Measurements from ENCODE around the gene EMP2. TPM values are rescaled to one million over a fixed set of nuclear protein-coding genes. Genes with fewer than 3 reads are reported as not detected.
"Not testable (repeated sequence)": the region's sequence is repeated elsewhere in the genome, so short reads cannot be mapped to it uniquely, and the experiment has no call there.

EMP2 gene
- total RNA-seq, 1 experiment from 2014 or later: 41.7 TPM

DNA sequence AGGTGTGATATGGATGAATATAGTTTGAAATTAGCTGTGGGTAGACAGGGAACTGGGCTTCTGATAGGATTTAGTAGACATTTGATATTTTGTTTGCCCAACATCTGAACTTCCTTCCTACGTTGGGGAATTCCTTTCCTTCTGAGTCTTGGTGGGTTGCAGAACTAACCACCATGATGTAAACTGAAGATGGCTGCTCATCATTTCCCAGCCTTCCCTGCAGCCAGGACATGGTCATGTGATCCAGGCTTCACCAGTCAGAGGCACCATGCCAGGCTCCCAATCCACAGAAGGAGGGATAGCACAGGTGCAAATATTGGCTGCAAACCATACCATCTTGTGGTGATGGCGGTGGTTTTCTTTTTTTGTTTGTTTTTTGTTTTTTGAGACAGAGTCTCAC, 57.4 kb downstream of the EMP2 start:
- no peak for DNase-seq (ENCODE audit: low spot score)

GRCh38 chr16:10521681-10522274, 58.6 kb downstream of the EMP2 start:
- peak; percentile 66 for DNase-seq (ENCODE audit: low spot score)

DNA sequence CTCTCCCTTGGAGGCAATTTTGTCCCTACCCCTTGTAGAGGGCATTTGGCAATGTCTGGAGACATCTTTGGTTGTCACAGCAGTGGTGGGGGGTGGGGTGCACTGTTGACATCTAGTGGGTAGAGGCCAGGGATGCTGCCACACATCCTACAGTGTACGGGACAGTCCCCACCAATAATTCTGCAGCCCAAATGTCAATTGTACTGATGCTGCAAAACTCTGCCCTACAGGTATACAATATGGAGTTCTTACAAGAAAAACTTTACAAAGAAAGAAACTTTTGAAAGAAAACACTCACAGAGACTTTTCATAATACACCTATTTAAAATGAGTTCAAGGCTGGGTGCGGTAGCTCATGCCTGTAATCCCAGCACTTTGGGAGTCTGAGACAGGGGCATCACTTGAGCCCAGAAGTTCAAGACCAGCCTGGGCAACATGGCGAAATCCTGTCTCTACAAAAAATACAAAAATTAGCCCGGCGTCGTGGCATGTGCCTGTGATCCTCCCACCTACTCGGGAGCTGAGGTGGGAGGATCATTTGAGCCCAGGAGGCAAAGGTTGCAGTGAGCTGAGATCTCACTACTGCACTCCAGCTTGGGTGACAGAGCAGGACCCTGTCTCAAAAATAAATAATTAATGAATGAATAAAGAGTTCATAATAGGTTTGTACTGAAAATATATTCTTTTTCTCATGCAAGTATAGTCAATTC, 59.4 kb downstream of the EMP2 start:
- no peak for DNase-seq (ENCODE audit: low spot score)

GRCh38 chr16:10519929-10520868, 60.2 kb downstream of the EMP2 start:
- DNase-seq (ENCODE audit: low spot score): no peak

DNA sequence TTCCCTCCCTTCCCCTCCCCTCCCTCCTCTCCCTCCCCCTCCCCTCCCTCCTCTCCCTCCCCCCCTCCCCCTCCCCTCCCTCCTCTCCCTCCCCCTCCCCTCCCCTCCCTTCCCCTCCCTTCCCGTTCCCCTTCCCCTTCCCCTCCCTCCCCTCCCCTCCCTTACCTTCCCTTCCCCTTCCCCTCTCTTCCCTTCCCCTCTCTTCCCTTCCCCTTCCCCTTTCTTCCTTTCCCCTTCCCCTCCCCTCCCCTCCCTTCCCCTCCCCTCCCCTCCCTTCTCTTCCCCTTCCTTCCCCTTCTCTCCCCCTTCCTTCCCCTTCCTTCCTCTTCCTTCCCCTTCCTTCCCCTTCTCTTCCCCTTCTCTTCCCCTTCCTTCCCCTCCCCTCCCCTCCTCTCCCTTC, 61.1 kb downstream of the EMP2 start:
- no peak for DNase-seq (ENCODE audit: low spot score)

- no peak for DNase-seq (ENCODE audit: low spot score)
Observed at GRCh38 chr16:10518479-10519041, 61.8 kb downstream of the EMP2 start.

DNA sequence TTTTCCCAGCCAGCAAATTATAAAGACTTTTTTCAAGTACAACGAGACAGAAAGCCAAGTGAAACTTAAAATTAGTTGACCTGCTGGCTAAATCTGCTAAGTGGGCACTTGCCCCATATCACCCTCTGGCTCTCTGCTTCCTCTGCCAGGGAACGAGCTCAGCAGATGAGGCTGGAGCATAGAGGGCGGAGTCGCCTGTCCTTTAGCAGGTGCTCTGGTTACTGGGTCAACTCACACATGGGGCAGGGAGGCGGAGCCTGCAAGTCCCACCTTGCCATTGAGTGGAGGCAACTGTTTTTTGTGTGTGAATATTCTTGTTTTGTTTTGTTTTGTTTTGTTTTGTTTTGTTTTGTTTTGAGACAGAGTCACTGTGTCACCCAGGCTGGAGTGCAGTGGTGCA, 62.5 kb downstream of the EMP2 start:
- DNase-seq (ENCODE audit: low spot score): no peak

DNA sequence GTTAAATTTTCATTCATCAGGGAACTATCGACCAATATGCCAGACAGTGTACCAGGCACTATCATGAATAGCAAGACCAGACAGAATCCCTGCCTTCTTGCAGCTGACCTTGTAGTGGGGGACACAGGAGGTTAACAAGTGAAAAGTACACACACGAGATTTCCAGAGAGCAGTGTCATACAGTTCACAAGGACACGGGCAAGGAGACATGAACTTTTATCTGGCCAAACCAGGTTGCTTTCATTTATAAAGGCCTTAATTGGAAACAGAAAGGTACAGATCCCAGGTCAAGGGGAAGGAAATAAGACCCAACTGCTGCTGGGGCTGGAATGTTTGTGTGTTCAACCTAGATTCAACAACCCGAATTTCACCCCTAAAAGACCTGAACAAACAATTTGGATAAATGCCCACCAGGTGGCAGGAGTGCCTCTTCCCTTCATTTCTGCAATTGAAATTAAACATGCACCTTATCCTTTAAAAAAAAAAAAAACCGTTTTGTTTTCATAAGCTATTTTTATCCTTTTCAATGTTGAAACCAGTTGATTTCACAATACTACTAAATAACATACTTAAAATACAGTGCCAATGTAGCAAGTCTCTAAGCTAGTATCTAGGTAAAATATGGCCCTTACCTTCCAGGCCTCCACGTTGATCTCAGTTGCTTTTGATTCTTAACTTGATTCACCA, 65.9 kb downstream of the EMP2 start:
- DNase-seq (ENCODE audit: low spot score): peak; percentile 72

DNA sequence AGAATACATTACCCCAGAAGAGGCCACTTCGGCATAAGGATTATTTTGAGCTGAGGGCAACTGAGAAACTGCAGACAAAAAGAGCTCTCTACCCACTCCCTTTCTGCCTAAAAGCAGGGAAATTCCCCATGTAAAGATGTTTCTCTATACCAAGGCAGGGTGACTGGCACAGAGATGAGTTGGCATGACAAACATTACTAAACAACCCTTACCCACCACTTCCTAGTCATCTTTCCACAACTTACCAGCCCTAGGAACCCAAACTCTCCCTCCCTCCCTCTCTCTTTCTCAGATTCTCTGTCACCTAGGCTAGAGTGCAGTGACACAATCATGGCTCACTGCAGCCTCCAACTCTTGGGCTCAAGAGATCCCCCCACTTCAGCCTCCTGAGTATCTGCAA, 68.6 kb downstream of the EMP2 start:
- DNase-seq (ENCODE audit: low spot score): no peak

DNA sequence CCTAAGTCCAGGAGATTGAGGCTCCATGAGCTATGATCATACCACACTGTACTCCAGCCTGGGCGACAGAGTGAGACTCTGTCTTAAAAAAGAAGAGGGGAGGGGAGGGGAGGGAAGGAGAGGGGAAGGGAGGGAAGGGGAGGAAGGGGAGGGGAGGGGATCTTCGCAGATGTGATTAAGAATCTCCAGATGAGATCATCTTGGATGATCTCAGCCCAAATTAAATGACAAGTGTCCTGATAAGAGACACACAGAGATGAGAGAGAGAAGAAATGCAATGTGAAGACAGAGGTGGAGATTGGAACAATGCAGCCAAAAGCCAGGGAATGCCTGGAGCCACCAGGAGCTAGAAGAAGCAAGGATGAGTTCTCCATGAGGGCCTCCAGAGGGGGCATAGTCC, 70.1 kb downstream of the EMP2 start:
- DNase-seq (ENCODE audit: low spot score): no peak

DNA sequence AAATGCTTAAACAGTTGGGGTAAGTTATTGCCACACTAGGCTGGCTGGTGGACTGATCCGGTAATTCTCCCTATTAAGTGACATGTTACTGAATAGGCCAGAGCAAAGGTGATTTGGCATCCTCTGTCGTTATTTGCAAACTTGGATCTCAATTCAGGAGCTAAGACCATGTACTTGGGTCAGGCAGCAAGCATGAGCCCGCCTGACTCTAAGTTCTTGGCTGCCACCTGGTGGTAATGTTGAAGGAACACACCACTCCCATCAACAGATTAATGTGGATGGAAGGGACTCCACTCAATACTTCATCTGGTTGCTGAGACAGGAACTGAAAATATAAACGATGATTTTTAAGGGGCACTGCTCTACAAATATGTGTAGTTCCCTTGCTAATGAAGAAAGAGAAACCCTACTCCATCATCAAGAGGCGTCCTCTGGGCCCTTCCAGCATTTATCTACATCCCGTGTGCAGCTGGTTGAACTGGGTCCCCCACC, 70.8 kb downstream of the EMP2 start:
- peak; percentile 87 for DNase-seq (ENCODE audit: low spot score)

DNA sequence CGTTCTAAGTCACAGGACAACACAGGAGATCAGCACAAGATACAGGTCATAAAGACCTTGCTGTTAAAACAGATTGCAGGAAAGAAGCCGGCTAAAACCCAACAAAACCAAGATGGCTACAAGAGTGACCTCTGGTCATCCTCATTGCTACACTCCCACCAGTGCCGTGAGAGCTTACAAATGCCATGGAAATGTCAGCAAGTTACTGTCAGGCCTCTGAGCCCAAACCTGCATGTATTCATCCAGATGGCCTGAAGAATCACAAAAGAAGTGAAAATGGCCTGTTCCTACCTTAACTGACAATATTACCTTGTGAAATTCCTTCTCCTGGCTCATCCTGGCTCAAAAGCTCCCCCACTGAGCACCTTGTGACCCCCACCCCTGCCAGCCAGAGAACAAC, 75.1 kb downstream of the EMP2 start:
- DNase-seq (ENCODE audit: low spot score): not testable (repeated sequence)

GRCh38 chr16:10504404-10504885, 76.0 kb downstream of the EMP2 start:
- DNase-seq (ENCODE audit: low spot score): peak; percentile 36

DNA sequence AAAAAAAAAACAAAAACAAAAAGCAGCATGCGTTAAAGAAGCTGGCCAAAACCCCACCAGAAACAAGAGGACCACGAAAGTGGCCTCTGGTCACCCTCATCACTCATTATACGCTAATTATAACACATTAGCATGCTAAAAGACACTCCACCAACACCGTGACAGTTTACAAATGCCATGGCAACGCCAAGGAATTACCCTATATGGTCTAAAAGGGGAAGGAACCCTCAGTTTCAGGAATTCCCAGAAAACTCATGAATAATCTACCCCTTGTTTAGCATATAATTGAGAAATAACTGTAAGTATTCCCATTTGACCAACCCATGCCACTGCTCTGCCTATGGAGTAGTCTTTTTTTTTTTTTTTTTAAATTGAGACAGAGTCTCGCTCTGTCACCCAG, 77.6 kb downstream of the EMP2 start:
- no peak for DNase-seq (ENCODE audit: low spot score)

DNA sequence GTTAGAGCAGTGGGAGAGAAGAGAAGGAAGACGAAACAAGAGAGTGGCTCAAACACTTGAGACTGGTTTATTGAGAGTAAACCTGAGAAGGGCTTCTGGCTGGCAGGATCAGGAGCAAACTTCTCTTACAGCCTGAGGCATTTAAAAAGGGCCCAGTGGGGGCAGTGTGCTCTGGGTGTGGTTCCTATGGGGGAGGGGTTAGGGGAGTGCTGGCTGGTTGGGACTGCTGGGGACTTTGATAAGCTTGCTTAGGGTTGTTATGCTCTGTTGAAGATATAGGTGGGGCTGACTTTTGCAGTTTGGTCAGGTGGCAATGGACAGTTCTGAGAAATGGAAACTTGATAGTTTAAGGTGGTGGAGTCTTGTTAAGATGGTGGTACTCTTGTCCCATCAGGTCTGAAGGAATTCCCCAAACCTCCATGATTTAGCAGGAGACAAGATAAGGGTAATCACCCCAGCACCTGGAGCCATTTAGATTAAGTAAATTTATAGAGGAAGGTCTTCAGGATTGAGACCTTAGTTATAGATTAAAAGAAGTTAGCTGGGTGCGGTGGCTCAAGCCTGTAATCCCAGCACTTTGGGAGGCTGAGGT, 79.3 kb downstream of the EMP2 start:
- DNase-seq (ENCODE audit: low spot score): no peak

DNA sequence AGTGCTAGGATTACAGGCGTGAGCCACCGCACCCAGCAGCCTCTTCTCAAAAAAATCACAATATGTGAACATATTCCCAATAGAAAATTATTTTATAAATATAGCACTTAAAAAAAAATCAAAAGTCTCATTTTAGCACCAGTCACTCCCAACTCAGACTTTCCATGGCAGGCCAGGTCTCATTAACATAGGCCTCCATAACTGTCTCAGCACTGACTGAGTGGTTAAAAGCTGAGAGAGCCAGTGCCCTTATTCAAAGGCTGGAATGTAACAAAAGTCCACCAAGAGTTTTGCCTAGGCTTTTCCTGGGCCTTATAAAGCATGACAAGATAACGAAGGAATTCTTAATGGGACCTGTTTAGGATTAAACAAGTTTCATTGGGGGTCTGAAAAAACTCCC, 79.8 kb downstream of the EMP2 start:
- DNase-seq (ENCODE audit: low spot score): no peak

DNA sequence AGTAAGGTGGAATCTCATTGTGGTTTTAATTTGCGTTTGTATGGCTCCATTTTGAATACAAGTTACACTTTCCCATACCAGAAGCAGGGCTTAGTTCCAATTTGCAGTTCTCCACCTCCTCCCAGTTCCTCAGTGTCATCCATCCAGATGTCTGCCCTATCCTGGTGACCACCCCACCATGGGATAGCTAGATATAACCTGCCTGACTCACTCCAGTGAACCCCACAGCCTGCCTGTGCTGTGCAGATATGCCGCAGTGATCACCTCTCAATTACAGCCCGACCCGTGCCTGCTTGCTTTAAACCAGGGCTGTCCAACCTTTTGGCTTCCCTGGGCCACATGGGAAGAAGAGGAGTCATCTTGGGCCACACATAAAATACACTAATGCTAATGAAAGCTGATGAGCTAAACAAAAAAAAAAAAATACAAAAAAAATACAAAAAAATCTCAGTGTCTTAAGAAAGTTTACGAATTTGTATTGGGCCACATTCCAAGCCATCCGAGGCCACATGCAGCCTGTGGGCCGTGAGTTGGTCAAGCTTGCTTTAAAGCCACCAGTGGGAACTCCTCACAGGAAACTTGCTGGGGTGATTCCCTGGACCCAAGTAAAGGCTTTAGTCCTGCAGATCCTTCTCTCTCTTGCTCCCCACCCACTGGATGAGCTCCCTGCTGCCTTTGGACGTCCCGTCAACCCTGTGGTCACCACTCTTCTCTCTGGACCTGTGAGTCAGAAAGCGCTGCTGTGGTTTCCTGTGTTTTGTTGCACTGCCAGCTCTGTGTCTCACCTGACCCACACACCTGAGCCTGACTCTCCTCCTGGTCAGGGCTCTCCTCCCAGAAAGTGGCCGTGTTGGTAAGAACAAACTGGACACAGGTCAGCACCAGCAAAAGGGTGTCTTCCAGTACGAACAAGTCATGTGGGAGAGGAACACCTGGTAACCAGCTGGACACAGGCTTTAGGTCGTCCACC, 83.0 kb downstream of the EMP2 start:
- DNase-seq (ENCODE audit: low spot score): no peak

GRCh38 chr16:10495031-10495345, 85.4 kb downstream of the EMP2 start:
- no peak for DNase-seq (ENCODE audit: low spot score)

DNA sequence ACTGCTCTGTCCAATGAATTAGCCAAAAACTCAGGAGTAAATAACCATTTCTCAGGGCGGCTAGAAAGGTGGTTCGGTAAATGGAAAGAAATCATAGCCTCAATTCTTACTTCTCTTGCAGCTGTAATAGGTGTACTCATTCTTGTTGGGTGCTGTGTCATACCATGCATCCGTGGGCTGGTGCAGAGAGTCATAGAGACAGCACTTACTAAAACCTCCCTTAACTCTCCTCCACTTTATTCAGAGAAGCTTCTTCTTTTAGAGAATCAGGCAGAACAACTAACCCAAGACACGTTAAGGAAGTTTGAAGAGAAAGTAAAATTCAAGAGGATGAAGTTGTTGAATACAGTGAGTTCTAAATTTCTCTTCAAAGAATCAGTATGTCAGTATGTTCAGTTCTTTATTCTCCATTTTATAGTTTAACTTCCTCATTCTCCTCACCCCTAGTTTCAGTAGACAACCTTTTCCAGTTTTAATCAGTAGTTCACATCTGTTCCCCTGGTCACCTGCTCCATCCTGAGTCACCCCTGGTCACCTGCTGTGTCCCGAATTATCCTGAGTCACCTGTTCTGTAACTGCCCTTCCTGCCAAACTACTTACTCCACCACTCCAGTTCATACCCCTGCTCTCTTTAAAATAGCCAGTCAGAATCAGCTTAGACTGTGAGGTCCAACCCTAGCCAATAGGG, 85.9 kb downstream of the EMP2 start:
- DNase-seq (ENCODE audit: low spot score): no peak
